NCI-H2107 treated with DMSO at 0.1 percent for 48 hours (cell line): ENCODE data around the gene ITPR2.
"Not testable (repeated sequence)": the region's sequence is repeated elsewhere in the genome, so short reads cannot be mapped to it uniquely, and the experiment has no call there.

ENCODE experiments used
- DNase-seq: peaks from one replicate; lab custom pipeline; 2025; ENCODE audit not compliant: unreplicated experiment; lab: John Stamatoyannopoulos, UW

The ITPR2 gene

DNA sequence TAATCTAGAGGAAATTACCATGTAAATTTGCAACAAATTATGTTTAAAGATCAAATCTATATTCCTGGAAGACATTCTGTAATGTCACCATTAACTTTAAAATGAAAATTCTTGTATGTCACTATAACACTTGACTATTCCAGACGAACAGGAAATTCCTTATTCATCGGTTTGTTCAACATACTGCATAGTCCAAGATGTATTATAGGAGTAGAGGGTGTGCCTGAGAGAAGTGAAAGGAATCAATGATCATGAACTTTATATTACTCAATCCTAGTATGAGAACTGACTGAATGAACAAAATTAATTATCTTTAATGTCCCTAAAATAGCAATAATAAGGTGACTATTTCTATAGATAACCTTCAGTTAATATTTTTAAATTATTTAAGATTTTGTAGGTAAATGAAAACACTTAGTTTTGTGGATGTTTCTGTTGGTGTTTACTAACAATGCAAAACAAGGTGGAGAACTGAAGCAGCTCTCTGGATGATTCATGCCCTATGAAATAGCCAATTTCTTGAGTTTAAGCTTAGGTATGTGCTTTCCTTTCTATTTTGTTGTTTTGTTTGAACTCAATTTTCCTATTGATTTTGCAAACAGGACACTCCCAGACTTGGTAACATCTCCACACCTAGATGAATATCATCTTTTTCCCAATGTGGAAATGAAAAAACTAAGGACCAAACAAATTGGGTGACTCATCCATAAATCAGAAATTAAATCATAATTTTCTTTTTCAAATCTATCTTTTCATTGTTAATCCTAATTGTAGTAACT, 18.2 kb upstream of the ITPR2 start:
- DNase-seq: no peak

DNA sequence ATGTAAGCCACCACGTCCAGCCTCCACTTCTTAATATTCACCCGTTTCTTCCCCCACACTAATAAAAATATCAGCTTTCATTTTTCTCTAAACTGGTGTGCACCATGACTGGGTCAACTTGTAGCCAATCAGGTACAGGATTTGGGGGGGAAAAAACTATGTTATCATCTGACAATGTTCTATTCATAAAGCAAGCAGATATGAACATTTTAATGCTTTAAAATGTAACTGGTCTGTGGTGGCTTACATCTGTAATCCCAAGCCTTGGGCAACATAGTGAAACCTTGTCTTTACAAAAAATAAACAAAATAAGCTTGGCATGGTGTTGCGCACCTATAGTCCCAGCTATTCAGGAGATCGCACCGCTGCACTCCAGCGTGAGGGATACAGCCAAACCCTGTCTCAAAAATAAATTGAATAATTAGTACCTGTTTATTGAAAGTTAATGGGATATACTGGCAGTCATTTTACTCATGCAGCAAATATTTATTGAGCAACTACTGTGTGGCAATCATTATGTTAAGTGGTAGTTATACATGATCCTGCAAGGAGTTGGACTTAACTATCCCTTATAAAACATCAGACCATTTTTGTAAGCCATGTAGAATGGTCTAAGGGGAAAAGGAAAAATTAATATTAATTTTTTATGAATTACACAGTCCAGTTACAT, 15.3 kb upstream of the ITPR2 start:
- no peak for DNase-seq

DNA sequence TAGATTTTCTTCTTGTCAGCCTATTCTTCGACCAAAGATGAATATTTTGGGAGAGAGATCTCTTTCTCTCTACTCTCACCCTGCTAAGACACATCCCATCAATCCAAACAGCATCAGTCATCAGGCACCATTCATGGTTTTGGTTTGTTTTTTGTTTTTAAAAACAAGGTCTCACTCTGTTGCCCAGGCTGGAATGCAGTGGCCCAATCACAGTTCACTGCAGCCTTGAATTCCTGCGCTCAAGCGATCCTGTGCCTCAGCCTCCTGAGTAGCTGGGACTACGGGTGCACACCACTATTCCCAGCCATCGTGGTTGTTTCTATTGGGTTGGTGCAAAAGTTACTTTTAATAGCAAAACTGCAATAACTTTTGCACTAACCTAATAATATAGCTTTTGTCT, 14.4 kb upstream of the ITPR2 start:
- no peak for DNase-seq

DNA sequence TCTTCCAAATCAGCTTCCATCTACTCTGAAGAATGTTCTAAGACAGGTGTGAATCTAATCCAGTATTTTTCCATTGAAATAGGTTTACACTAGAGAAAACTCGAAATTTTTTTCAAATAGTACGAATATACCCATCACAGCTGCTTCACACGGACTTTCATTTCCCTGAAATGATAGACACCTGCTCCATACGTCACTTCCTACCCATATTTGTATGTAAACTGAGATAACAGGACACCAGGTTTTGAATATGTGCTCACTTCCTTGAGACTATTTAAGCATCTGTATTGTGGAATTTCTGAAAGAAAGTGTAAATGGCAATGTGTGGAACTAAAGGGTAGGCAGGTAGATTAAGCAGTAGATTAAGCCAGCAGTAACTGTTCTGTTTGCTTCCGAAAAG, 13.4 kb upstream of the ITPR2 start:
- DNase-seq: no peak

DNA sequence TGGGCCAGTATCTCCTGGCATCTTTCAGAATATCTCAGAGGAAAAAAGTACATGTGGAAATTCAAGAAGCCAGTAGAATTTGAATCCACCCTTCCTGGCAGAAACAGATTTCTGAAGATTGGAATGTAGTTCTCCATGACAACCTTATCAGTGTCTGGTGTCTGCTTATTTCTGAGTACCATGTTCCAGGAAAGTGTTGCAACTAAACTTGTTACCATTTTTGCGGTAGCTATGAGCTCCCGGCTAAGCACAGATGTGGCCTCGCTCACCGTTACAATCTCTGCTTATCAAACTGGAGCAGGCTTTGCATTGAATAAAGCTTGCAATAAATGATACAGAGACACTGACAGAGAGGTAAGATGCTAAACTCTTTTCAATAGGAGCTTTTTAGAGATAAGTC, 13.0 kb upstream of the ITPR2 start:
- no peak for DNase-seq

DNA sequence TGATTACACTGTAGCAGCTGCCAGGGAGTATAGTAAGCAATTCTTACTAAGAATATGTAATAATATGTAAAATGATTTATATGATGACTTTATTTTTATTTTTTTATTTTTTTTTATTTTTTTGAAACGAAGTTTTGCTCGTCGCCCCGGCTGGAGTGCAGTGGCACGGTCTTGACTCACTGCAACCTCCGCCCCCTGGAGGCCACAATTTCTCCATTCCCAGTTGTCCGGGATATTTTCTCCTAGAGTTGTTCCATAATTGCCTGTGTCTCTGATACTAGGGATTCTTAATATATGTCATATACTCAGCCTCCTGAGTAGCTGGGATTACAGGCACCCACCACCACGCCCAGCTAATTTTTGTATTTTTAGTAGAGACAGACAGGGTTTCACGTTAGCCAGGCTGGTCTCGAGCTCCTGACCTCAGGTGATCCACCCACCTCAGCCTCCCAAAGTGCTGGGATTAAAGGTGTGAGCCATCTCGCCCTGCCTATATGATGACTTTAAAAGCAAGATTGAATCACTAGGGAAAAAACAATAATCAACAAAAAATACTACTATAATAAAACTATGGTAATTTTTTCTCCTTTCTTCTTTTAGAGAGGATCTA, 12.2 kb upstream of the ITPR2 start:
- DNase-seq: no peak

DNA sequence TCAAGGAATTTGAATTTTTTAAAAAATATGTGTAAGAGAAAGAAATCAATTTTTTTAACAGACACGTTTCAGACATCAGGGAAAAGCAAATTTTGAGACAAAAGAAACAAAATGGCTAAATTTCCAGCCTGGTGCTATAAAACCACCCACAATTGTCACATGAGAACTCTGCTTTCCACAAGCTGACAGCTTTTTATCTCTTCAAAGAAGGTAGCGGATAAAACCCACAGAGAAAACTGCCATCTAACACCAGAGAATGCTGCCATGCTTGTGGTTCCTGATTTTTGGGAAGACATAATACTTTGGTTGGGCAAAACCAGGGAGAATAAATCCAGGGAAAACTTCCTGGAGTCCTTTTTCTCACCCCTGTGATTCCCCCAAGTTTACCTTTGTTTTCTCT, 10.3 kb upstream of the ITPR2 start:
- peak; percentile 6 for DNase-seq

DNA sequence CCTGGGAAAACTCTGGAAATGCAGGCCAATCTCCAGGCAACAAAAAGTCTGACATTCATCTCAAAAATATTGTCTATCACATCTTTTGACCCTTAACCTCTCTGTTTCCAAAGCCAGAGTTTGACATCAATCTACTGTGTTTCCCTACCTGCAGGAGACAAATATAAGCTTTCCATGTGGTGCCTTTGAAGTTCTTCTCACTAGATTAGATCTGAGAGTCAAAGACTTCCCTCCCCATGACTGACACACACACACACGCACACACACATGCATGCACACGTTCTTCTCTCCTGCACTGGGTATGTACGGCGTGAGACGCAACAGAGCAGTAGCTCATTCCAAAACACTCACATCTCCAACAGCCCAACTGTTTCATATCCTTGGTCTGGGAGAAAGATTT, 8.1 kb upstream of the ITPR2 start:
- DNase-seq: no peak

DNA sequence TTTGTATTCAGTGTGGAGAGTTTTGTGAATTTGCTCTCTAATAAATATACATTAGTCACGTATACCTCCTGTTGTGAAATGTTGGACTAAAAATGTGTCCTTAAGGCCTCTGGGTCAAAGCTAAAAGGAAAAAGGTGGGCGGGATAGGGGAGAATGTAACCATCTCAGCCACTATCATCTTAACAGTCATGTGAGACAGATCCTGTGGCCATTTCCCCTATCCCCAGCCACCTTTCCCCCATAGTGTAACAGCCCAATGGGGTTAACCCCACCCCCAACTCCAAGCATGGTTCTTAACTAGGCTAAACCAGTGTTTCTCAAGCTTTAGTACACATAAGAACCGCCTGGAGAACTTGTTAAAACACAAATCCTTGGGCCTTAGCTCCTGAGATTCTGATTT, 6.5 kb upstream of the ITPR2 start:
- no peak for DNase-seq

DNA sequence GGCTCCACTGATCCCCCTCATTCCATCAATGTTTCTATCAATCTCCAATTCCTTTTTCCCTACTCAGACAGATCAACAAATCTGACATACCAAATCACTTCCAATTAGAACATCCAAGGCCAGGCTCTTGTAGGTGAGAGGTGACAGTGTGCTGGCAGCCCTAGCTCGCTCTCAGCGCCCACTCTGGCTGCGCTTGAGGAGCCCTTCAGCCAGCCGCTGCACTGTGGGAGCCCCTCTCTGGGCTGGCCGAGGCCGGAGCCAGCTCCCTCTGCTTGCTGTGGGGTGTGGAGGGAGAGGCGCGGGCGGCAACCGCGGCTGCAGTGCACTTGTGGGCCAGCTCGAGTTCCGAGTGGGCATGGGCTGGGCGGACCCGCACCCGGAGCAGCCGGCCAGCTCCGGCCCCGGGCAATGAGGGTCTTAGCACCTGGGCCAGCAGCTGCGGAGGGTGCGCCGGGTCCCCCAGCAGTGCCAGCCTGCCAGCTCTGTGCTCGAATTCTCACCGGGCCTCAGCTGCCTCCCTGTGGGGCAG, 6.0 kb upstream of the ITPR2 start:
- no peak for DNase-seq

DNA sequence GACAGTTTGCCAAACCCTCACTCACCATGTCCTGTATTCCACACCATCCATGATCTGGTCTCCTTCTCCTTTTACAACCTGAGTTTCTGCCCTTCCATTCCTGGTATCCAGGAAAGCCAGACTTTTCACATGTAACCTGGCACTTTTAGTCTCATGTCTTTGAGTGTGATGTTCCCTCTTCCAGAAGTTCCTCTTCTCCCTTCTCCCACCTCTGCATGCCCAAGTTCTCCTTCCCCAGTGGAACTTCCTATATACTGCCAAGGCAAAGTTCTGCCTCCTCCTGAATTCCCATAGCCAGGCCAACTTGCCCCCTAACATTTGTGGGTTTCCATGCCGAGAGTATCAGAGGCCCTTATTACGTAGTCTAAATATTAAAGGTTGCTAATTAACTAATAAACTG, 3.2 kb upstream of the ITPR2 start:
- DNase-seq: no peak

DNA sequence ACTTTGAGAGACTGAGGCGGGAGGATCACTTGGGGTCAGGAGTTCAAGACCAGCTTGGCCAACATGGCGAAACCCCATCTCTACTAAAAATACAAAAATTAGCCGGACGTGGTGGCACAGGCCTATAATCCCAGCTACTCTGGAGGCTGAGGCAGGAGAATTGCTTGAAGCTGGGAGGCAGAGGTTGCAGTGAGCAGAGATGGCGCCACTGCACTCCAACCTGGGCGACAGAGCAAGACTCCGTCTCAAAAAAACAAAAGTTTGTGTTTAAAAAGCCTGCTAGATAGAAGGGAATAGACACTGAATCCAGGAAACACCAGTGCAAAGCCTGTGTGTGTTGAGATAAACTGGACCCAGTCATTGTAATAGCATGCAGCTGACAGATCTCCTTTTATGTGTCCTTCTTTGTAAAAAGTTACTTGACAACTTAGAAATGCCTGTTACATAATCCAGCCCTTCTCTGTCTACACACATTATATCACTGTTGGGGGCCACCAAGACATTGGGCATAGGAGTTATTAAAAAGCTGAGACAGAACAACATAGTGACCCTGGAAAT, 1.6 kb upstream of the ITPR2 start:
- not testable (repeated sequence) for DNase-seq

DNA sequence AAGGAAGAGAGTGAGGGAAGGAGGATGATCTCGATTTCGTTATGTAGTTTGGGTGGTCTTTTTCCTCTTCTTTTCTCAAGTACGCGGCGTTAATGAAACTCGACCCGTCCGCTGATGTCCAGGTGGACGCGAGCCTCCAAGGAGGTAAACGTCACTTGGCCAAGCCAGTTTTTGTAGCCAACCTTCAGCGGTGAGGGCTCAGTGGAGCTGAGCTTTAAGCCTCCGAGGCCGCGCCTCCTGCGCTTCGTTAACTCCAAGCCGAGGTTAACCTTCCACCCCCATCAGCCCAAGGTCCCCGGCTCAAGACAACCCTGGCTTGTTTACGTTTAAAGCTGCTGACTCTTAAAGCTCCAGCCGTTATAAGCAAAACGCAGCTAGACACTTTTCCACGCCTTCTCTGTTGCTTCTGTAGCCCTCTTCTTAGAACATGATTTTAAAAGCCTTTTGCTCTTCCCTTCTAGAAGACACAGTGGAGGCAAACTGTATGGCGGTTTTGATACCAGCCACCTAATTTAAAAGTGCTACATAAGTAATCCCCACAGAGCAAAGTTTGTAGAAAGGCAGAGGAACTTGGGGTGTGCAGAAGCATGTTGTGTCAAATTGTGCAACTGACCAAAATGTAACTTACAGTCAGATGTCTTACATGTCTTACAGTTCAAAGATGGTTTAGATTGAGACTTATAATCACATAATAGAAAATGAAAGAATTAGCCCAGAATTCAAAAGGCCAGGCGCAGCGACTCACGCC, 923 bp upstream of the ITPR2 start:
- DNase-seq: peak; percentile 16

DNA sequence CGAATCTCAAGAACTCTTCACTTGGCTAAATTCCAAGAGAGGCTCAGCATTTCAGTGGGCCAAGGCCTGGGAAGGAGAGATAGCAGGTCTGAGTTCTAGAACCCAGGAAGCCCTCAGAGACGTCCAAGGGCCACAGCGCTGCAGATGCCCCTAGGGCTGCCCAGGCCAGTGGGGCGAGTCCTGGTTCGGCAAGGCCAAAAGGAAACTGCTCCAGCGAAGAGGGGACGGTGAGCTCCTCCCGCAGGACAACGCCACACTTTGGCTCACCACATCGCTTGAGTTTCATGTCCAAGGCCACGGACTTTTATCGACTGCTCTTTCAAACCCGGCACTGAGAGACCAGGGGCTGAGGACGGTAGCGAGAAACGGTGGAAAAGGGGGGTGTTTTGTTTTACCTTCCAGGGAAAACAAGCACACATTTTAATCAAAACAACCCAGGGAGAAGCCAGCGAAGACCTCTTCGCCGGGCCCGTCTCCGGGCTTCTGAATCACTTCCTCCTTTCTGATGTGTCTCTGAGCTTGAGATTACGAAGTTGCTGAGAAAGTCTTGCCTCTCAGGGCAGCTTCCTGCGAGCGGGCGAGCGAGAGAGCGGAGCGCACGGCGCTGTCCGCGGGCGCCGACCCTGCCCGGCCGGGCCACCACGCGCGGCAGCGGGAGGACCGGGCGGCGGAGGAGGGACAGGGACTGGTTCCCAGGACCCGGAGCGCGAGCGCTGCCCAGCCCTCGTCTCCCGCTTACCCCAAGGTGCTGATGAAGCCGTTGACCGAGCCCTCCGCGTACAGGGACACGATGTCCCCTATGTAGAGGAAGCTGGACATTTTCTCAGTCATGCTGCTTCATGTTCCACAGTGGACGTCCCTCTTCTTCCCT, 808 bp downstream of the ITPR2 start:
- peak; percentile 40 for DNase-seq

DNA sequence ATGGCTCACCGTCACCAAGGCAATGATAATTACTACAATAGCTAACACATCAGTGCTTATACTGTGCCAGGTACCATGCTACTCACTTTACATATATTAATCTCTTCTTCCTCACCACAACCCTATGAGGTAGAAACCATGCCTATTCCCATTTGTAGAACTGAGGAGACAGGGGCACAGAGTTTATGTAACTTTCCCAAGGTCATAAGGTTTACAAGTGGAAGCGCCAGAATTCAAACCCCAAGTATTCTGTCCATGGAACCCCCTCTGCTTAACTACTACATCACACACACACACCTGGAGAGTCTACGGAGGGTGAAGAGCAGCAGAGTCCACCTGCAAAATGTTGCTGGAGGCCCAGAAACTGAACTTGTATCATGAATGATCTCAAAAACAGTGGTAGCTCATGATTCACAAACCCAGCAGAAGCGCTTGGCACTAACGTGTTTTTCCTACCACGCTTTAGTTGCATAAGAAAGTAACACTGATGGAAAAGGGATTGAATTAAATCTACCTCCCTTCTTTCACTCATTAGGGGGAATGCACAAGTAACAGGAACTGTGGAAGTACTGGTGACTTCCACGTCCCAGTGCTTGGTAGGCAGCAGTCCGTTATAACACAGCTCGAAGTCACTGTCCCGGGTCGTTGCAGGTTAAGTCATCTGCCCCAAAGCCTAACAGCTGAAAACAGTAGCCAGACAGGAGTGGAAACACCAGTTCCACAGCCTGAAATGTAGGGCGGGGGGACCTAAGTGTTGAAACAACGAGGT, 2.0 kb downstream of the ITPR2 start:
- DNase-seq: no peak

DNA sequence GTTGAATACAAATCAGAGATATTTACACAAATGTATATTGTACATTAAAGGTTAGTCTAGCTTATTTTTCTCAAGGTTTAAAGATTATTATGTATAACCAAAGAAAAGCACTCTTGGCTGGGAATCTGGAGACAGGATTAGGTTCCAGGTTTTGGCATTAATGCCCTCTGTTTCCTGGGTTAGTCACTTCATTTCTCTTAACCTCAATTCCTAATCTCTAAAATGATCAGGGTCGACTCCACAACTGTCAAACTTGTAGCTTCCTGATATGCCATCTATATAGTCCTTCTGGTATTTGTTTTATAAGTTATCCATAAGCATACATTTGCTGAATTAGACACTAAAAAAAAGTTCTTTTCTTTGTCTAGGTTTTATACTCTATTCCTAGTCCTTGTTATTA, 2.6 kb downstream of the ITPR2 start:
- no peak for DNase-seq

DNA sequence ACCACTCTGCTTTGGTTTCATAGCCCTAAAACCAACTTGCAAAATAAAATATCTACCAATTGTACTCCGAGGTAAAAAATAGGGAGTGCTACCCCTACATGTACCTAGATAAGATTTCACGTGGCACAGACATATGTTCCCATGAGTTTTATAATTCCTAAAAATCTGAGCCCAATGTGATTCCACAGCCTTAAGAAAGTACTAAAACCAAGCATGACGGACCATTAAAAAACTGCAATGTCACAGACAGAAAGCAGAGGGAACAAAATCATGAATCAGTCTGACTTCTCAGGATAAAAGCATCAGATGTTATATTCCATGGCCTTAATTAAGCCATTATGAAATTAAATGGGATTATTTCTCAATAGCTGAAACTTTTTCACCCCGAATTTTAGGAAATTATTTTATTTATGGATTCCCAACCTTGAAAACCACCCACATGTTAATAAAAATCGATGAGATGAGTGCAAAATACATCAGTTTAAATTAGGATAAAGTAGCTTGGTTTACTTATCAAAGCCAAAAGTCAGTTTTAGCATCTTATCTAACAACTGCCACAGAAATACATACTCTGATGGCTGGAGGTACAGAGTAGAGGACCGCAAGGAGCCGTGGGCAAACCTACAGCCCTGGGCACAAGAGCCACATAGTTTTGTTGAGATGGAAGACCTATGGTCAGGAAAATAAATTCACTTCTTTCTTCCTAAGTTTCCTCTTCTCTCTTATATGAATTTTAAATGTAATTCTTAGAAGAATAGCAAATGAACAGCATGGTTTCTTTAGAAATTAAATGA, 4.5 kb downstream of the ITPR2 start:
- no peak for DNase-seq

DNA sequence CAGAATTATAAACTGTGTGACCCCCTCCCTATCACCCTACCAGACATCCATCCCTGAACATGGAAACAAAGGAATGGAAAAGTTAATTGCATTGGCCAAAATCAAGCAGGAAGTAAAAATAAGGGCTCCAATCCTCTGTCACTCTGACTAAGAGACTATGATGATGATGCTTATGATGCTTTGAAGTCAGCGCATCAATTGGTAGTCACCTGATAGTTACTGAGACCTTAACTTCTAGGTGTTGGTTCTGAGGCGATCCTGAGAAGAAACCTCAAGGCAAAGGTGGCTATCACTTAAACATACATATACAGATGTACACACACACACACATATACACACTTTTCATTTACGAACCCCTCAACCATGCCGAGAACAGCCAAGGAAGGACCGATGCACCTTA, 6.6 kb downstream of the ITPR2 start:
- no peak for DNase-seq
